D341Med (cell line): ENCODE results near the gene SIAE.
"Not testable (repeated sequence)": the region's sequence is repeated elsewhere in the genome, so short reads cannot be mapped to it uniquely, and the experiment has no call there.

Experiments
- DNase-seq: peaks from one replicate; pipeline ENCODE4 v3.0.0; 2012; ENCODE audit warnings: low spot score

Gene SIAE

GRCh38 chr11:124623861-124624525 lies 49.5 kb downstream of the SIAE start:
- DNase-seq: no peak

GRCh38 chr11:124622531-124623451 lies 50.7 kb downstream of the SIAE start, which contains the start of gene TBRG1:
Gene TBRG1, plus strand, starts transcription at chr11:124622864. Its CDS starts 220 bp downstream, at chr11:124623084.
- DNase-seq: peak; percentile 93

GRCh38 chr11:124618863-124619262 lies 54.7 kb downstream of the SIAE start:
- no peak for DNase-seq

- DNase-seq: no peak
Measured at GRCh38 chr11:124612567-124613246, 60.8 kb downstream of the SIAE start.

- DNase-seq: no peak
Measured at GRCh38 chr11:124612045-124612444, 61.5 kb downstream of the SIAE start.

- no peak for DNase-seq
Measured at GRCh38 chr11:124611064-124611463, 62.5 kb downstream of the SIAE start, which contains the start of gene PANX3. Gene PANX3, plus strand, starts transcription at chr11:124611428. Its CDS starts 129 bp downstream, at chr11:124611557.

- no peak for DNase-seq
Measured at GRCh38 chr11:124610295-124610694, 63.2 kb downstream of the SIAE start.

GRCh38 chr11:124608147-124608546 lies 65.4 kb downstream of the SIAE start:
- no peak for DNase-seq

- no peak for DNase-seq
Measured at GRCh38 chr11:124605719-124606118, 67.8 kb downstream of the SIAE start.

GRCh38 chr11:124602723-124603122 lies 70.8 kb downstream of the SIAE start:
- DNase-seq: not testable (repeated sequence)

GRCh38 chr11:124602193-124602592 lies 71.3 kb downstream of the SIAE start:
- no peak for DNase-seq

GRCh38 chr11:124600621-124601320 lies 72.8 kb downstream of the SIAE start:
- DNase-seq: no peak

GRCh38 chr11:124597626-124598025 lies 75.9 kb downstream of the SIAE start:
- no peak for DNase-seq

GRCh38 chr11:124595302-124595701 lies 78.2 kb downstream of the SIAE start:
- DNase-seq: no peak

- DNase-seq: no peak
Measured at GRCh38 chr11:124592627-124593026, 80.9 kb downstream of the SIAE start.

- DNase-seq: no peak
Measured at GRCh38 chr11:124591430-124591829, 82.1 kb downstream of the SIAE start.

- peak; percentile 56 for DNase-seq
Measured at GRCh38 chr11:124586238-124586860, 87.2 kb downstream of the SIAE start.

- DNase-seq: no peak
Measured at GRCh38 chr11:124584681-124585372, 88.7 kb downstream of the SIAE start.

- DNase-seq: no peak
Measured at GRCh38 chr11:124583781-124584180, 89.8 kb downstream of the SIAE start.
